ENCODE data around the gene ERMARD. TPM values are rescaled to one million over a fixed set of nuclear protein-coding genes. Genes with fewer than 3 reads are reported as not detected.

ERMARD gene
- total RNA-seq, 1 donor, result 18.3 TPM

- no peak overlapping the region for H3K4me3 ChIP-seq (ENCODE audit: low read depth, low read length)
- TF ChIP-seq CTCF (IDR thresholded peaks at IDR 0.05; ENCODE audit: insufficient read depth, low read length), result no peak
- no peak for DNase-seq (ENCODE audit: low read depth)
Measured at GRCh38 chr6:169809386-169809785, 58.0 kb downstream of the ERMARD start.

GRCh38 chr6:169810066-169810989 is 58.9 kb downstream of the ERMARD start:
- TF ChIP-seq CTCF (IDR thresholded peaks at IDR 0.05; ENCODE audit: insufficient read depth, low read length), result no peak
- DNase-seq (ENCODE audit: low read depth), result no peak

GRCh38 chr6:169811072-169811471 is 59.6 kb downstream of the ERMARD start:
- no peak for TF ChIP-seq CTCF (IDR thresholded peaks at IDR 0.05; ENCODE audit: insufficient read depth, low read length)
- DNase-seq (ENCODE audit: low read depth), result no peak

More at GRCh38 chr6:169810066-169810989, 58.9 kb downstream of the ERMARD start:
- H3K4me3 ChIP-seq (ENCODE audit: low read depth, low read length), result no peak overlapping the region

GRCh38 chr6:169811521-169812256 is 60.3 kb downstream of the ERMARD start:
- DNase-seq (ENCODE audit: low read depth), result no peak
- no peak for TF ChIP-seq CTCF (IDR thresholded peaks at IDR 0.05; ENCODE audit: insufficient read depth, low read length)
- H3K4me3 ChIP-seq (ENCODE audit: low read depth, low read length), result no peak overlapping the region

More at GRCh38 chr6:169811072-169811471, 59.6 kb downstream of the ERMARD start:
- H3K4me3 ChIP-seq (ENCODE audit: low read depth, low read length), result no peak overlapping the region

- no peak overlapping the region for H3K4me3 ChIP-seq (ENCODE audit: low read depth, low read length)
- no peak for TF ChIP-seq CTCF (IDR thresholded peaks at IDR 0.05; ENCODE audit: insufficient read depth, low read length)
- no peak for DNase-seq (ENCODE audit: low read depth)
Measured at GRCh38 chr6:169812257-169812644, 60.8 kb downstream of the ERMARD start.

- DNase-seq (ENCODE audit: low read depth), result no peak
- H3K4me3 ChIP-seq (ENCODE audit: low read depth, low read length), result no peak overlapping the region
- TF ChIP-seq CTCF (IDR thresholded peaks at IDR 0.05; ENCODE audit: insufficient read depth, low read length), result no peak
Measured at GRCh38 chr6:169813969-169814368, 62.5 kb downstream of the ERMARD start.

Data from fibroblast of the aortic adventitia (primary cell).